Jurkat, Clone E6-1 (cell line): ENCODE measurements around the gene STUM. TPM values are rescaled to one million over a fixed set of nuclear protein-coding genes. Genes with fewer than 3 reads are reported as not detected.
"Not testable (repeated sequence)": the region's sequence is repeated elsewhere in the genome, so short reads cannot be mapped to it uniquely, and the experiment has no call there.

ENCODE experiments used
- DNase-seq: peaks from one replicate; pipeline ENCODE4 v3.0.0-alpha.2; 2011; ENCODE audit warnings: low read depth, low spot score
- H3K4me3 ChIP-seq: 2 replicates; pipeline ENCODE4 v1.5.1; 2011; ENCODE audit warnings: mild to moderate bottlenecking, low read length, control low read depth, moderate library complexity
- polyA plus RNA-seq: library from polyadenylated mRNA; unstranded; fragments of >200 nt; gene quantifications from one replicate; pipeline ENCODE4 v1.2.1, GENCODE V29; 2012; ENCODE audit warnings: missing spikeins; ENCODE audit not compliant: insufficient read length, insufficient read depth

The STUM gene, protein sequence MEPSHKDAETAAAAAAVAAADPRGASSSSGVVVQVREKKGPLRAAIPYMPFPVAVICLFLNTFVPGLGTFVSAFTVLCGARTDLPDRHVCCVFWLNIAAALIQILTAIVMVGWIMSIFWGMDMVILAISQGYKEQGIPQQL
- polyA plus RNA-seq = 0.41 TPM

DNA sequence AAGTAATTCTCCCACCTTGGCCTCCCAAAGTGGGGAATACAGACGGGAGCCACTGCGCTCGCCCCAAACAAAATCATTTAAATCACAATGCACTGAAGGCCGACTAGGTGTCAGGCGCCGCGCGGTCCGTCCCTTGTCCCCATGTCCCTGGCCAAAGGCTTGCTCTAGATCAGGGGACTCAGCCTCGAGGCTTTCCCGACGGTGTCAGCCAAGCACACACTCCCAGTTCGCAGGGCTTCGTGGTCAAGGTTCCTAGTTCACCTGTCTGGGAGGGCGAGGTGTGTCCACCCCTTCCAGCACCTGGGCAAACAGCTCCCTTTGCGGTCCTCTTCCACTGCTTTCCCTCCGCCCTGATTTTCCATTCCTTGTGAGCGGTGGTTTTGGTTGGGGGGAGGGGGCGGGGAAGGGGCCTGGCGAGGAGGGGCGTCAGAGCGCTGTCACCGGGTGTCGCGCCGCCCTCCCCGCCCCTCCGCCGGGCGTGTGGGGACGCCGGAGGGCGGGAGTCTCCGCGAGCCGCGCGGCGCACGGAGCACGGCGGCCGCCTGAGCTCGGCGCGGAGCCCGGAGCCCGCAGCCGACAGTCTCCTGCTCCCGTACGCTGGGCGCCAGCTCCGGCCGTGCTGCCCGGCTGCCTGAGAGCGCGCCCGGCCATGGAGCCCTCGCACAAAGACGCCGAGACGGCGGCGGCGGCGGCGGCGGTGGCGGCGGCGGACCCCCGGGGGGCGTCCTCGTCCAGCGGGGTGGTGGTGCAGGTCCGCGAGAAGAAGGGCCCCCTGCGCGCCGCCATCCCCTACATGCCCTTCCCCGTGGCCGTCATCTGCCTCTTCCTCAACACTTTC, at the start of gene STUM:
Gene STUM (plus strand): TSS at position 509 of the 838 bp plus-strand sequence. CDS start 141 bp downstream, at position 650.
- DNase-seq = no peak

DNA sequence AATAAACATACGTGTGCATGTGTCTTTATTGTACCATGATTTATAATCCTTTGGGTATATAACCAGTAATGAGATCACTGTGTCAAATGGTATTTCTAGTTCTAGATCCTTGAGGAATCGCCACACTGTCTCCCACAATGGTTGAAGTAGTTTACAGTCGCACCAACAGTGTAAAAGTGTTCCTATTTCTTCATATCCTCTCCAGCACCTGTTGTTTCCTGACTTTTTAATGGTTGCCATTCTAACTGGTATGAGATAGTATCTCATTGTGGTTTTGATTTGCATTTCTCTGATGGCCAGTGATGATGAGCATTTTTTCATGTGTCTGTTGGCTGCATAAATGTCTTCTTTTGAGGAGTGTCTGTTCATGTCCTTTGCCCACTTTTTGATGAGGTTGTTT, 48.9 kb upstream of the STUM start:
- DNase-seq, H3K4me3 ChIP-seq: not testable (repeated sequence)

More for the DNA sequence above, at the start of gene STUM:
- H3K4me3 ChIP-seq = no peak within 1 kb of the TSS

DNA sequence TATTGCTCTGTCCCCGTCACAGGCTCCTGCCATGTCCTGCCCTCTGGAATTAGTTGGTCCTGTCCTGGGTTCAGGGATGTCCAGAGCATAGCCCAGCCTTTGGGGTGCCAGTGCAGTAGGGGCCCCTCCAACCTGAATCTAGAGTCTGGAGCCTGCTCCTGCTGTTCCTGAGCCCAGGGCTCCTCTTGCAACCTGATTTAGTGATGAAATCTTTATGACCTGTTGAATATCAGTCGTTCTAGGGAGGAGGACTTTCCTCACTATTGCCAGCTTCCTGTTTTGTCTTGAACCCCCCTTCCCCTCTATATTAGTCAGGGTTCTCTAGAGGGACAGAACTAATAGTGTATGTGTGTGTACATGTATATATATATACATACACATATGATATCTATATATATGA, 42.5 kb upstream of the STUM start:
- H3K4me3 ChIP-seq = no peak overlapping the region
- DNase-seq = no peak

DNA sequence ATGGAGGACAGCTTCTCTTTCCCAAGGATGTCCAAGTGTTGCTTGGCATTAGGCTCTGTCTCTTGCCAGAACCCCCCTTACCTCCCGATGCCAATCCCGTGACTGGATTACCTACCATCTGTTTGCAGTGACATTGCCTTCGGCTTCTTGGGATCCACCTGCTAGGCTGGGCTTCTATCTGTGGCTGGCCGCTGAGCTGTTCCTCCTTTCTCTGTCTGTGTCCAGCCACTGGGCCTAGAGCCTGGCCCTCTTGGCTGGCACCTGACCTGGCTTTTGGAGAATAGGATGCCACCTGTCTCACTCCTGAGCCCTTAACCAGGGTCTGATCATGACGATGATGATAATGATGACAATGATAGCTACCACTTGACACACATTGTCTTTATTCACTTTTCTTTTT, 41.6 kb upstream of the STUM start:
- H3K4me3 ChIP-seq = no peak overlapping the region

DNA sequence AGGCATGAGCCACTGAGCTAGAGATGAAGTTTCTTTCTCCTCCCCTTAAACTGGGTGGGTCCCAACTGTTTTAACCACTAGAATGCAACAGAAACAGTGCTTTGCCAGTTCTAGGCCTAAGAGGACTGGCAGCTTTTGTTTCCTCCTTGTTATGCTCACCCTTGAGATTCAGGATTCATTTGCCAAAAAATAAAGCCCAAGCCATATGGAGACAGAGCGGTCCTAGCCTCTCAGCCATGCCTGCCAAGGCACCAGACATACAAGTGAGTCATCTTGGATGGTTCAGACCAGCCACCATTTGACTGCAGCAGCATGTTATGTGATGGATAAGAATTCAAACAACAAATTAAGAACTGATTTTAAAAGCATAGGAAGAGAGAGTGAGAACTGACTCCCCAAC, 38.1 kb upstream of the STUM start:
- DNase-seq = no peak

More for the DNA sequence above, 41.6 kb upstream of the STUM start:
- no peak for DNase-seq

DNA sequence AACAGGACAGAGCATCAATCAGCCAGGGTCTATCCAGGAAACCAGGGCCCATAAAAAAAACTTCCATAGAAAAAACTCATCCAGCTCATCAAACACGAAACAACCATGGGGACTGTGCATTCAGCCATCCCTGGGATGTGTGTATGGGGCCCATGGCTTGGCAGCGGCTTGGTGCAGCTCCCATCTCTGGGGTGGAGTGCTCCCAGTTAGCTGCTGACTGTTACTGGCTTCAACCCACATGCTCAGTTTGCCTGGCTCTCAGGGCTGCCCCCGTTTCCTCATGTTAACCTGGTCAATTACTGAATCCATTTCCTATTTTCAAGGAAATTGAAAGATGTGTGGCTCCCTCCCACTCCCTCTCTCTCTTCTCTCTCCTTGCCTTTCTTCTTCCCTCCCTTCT, 37.3 kb upstream of the STUM start:
- H3K4me3 ChIP-seq = no peak overlapping the region
- DNase-seq = no peak

More for the DNA sequence above, 38.1 kb upstream of the STUM start:
- no peak overlapping the region for H3K4me3 ChIP-seq

DNA sequence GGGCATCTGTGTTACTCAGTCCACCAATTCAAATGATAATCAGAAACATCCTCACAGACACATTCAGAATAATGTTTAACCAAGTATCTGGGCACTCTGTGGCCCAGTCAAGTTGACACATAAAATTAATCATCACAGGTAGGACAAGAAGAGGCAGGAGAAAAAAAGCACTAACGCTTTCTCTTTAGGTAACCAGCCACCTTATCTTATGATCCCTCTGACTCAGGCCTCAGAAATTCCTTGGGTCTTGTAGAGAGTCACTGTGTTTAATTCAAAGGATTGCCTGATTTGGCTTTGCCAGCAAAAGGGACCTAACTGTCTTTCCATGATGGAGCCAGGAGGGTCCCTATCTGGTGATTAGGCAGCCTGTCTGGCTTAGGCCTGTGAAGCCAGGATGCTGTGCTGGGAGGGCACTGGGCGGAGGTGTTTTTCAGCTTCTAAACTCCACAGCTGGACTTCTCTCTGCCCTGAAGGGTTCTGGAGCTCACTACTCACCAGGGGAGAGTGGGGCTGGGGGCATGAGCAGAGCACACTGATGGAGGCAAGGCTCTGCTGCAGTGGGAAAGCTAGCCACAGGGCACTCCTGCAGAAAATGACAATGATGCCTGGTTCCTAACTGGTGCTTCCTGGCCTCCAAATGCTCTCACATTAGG, 36.4 kb upstream of the STUM start:
- DNase-seq = no peak
- no peak overlapping the region for H3K4me3 ChIP-seq

DNA sequence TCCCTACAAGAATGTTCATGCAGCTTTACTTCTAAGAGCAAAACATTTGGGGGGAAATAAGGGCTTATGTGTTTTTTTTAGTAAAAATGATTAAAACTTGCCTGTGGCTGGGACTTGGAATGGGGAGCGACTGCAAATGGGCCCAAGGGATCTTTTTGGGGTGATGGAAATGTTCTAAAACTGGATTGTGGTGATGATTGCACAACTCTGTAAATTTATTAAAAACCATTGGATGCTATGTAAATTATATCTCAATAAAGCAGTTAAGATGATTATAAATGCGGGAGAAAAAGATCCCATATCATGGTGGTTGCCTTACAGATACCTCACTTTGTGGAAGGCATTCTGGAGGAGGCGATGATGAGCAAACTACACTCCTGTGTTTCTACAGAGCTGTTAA, 30.2 kb upstream of the STUM start:
- no peak overlapping the region for H3K4me3 ChIP-seq
- no peak for DNase-seq

DNA sequence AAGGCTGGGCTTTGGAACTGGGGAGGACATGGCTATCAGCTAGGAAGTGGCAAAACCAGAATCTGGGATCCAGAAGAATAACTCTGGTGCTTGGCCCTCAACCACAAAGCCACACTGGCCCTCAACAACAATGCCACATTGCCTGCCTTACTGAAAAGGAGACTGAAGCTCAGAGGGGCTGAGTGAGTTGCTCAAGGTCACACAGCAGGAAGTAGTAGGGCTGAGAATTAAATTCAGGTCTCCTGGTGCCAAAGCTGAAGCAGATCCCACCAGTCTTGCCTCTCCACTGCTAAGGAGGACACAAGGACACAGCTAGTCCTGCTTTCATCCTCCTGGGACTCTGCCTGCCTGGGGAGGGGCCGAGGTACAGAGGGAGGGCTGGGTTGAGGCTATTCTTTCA, 29.4 kb upstream of the STUM start:
- no peak overlapping the region for H3K4me3 ChIP-seq
- DNase-seq = no peak

DNA sequence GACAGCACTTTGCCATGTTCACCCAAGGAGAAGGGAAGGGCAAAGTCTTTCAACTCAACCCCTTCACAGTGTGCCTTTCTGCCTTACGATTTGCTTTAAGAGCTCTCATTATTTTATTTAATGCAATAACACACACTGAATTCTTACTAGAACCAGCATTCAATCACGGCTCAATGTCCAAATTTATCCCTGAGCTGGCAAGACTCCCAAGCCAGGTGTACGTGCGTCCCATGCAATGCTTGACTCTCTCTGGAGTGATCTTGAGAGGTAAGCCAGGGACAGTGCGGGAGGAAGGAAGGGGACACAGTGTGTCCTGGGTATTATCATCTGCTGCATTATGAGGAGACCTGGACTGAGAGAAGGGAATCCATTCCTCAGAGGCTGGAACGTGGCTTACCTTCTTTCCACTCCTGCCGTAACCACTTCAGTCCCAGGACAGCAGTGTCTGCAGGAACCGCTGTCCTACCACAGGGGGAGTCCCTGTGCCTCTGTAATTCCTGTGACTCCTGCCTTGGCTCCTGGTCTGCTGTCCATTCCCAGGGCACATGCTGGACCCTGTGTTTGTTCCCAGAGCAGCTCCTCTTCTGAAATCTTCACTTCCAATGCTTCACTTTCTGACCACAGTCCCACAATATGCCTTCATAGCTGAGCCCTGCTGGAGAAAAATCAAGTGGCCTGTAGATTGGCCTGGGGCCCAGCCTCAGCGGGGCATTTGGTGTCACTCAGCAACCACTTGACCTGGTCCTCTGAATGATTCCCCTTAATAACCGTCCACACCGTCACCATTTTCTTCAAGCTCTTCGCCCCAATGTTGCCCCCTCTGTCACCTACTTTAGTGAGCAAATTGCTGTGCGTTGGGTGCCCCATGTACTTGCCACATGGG, 28.6 kb upstream of the STUM start:
- no peak overlapping the region for H3K4me3 ChIP-seq
- no peak for DNase-seq

DNA sequence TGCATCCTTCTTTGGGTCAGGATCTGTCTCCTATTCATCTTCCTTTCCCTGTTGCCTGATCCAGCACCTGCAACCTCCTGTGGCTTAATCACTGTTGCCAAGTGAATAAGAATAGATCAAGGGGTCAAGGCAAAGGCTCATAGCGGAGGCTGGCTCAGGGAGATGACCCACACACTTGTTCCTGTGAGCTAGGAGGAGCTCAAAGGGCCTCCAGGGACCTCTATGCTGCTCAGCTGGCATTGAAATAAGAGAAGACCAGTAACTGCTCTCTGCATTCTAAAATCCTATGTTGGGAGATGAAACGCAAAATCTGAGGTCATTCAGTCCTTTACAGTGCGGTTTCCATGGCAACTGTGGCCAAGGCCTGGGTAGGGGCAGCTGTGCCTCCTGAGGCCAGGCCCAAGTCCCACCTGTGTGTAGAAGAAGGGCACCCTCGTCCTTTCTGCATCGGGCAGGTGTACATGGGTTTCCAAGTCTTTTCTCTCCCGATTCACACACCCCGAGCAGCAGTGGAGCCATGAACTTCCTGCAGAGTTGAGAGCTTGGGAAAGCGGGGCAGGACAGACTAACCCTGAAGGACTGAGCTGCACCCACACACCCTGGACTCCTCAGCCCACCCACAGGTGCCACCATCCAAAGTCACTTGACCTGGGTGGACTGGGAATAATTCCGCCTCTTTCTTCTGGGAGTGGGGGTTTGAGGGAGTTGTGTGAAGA, 27.8 kb upstream of the STUM start:
- DNase-seq = no peak
- H3K4me3 ChIP-seq = no peak overlapping the region

DNA sequence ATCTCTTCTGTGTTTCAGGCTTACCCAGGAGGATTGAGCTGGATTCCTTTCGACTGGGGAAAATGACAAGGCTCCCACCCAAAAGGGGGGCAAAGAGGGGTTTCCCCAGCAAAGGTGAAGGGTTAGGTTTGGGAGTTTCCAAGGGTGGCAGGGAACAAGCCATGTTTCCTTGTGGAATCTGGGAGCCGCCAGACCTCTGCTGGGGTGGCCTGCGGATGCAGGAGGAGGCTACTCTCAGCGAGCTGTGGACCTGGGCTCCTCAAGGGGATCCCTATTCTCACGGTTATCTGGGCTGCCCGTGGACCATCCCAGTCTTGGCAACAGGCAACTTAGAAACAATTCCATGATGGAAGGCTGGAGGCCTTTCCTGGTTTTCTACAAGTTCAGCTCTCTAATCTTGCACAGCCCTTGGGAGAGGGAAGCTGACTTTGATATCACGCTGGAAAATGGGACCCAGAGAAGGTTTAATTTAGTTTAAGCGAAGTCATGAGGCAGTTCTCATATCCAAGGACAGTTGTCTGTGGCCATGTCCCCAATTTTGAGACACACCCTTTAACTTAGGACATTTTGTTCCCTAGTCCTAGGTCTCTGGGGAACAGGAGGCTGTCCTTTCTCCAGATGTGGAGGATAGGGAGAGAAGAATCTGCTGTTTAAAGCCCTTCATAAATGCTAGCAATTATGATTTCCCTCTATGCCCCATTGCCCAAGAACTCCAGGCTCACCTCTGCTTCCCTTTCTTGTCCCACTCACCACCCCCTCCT, 24.7 kb upstream of the STUM start:
- no peak for DNase-seq
- no peak overlapping the region for H3K4me3 ChIP-seq

DNA sequence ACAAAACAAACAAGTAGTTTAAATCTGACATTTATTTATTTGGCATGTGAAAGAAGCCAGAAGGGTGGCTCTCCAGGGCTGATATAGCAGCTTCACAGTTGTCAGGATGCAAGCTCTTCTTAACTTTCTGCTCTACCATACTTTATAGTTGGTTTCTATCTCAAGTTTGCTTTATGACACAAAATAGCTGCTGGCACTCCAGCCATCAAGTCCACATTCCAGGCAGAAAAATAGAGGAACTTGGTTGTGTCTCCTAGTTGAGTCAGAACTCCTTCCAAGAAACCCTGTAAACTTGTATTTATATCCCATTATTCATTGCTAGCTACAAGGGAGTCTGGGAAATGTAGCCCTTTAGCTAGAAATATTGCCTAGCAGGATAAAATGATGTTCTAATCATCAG, 24.0 kb upstream of the STUM start:
- H3K4me3 ChIP-seq = no peak overlapping the region
- no peak for DNase-seq

DNA sequence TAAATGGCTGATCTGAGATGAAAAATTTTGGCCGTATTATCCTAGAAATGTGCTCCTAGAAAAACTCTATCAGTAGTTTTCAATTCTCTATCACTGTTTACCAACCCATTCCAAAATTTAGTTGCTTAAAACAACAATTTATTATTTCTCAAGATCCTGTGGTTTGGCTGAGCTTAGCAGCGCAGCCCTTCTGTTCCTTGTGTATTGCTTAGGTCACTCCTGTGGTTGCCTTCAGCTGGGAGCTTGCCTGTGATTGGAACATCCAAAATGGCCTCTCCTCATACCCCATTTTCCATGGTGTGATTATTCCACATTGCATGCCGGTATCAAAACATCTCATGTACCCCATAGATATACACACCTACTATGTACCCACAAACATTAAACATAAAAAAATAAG, 22.8 kb upstream of the STUM start:
- DNase-seq = no peak
- H3K4me3 ChIP-seq = no peak overlapping the region

DNA sequence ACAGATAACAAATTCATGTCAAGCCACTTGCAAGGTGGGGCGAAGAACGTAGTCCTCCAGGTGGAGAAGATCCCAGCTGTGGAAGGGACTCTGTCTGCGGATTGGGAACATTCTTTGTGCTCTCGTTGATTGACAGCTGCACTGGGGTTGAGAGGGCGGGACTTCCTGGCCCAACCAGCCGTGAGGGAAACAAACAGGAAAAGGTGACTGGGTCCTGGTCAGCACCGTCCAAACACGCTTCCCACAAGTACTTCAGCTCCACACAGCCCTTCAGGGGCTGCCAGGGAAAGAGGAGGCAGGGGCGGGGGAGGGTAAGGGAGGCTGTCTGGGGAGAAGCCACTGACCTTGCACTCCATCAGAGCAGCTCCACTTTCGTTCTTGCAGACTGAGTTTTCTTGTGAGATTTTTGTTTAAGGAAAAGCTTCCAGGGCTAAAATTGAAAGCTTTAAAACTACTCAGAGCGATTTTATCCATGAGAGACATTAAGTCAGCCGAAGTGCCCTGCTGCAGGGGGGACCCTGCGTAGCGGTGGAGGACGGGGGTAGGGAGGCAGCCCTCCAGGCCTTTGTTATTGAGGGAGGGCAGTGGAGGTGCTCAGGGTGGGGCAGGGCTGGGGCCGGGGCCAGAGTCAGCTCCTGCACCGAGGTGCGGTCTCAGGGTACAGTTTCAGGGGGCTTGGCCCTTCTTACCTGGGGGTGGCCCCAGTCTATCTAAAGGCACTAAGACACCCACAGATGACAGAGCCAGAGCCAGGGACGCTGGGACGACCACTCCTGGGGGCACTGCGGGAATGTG, 21.6 kb upstream of the STUM start:
- DNase-seq = no peak
- H3K4me3 ChIP-seq = 0 out of 2 replicates have a peak overlapping the region, but pooled peaks have one; percentile 7

DNA sequence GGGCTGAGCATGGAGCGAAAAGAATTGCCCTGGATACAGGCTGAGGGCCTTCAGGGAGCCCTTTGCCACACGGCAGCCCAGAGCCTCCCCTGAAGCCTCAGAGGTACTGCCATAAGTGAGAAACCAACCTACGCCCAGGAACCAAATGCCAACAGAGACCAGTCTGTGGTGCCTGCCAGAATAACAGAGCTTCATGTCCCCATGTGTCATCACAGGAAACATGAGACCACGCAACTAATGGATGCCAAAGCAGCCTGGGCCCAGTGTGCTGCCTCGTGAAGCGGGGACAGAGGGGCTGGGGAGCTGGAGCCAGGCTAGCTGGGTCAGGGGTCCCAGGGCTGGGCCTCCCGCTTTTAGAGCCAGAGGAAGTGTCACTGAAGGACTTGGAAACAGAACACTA, 18.7 kb upstream of the STUM start:
- H3K4me3 ChIP-seq = no peak overlapping the region
- no peak for DNase-seq

DNA sequence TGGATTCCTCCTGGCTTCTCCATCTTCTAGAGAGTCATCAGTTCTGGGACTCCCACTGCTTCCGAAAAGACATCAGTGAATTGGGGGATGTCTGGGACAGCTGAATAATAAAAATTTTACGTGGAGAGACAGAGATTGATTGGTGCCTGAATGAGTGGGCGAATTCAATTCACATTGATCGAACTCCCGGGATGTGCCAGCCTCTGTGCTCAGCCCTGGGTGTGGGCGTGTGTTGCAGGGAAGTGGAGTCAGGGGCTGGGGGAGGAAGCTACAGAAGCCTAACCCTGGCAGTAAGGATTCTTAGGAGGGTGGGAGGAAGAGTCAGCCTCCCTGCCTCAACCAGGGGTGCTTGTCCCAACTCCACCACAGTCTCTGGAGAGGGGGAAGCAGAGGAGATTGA, 18.0 kb upstream of the STUM start:
- no peak overlapping the region for H3K4me3 ChIP-seq
- no peak for DNase-seq
